Mesodermal cell (in vitro differentiated cells): ENCODE measurements around the gene CBLN1.

Experiments
- H3K27ac ChIP-seq: 2 replicates; pipeline ENCODE4 v1.7.0; 2013; ENCODE audit warnings: mild to moderate bottlenecking, low read depth, low read length, moderate library complexity; ENCODE audit not compliant: severe bottlenecking
- H3K36me3 ChIP-seq: 2 replicates; pipeline ENCODE4 v1.7.1; 2013; ENCODE audit warnings: mild to moderate bottlenecking, low read length, moderate library complexity; ENCODE audit not compliant: control insufficient read depth, insufficient read depth
- H3K4me1 ChIP-seq: one replicate; pipeline ENCODE4 v1.7.1; 2013; ENCODE audit warnings: mild to moderate bottlenecking, low read length; ENCODE audit not compliant: insufficient read depth, control insufficient read depth, poor library complexity, severe bottlenecking
- H3K4me3 ChIP-seq: 2 replicates; pipeline ENCODE4 v1.7.0; 2013; ENCODE audit warnings: low read length, control low read depth, mild to moderate bottlenecking; ENCODE audit not compliant: insufficient read depth, poor library complexity, severe bottlenecking; ENCODE audit errors: extremely low read depth
- H3K9me3 ChIP-seq: 2 replicates; pipeline ENCODE4 v1.7.1; 2013; ENCODE audit warnings: mild to moderate bottlenecking, low read length, moderate library complexity; ENCODE audit not compliant: control insufficient read depth
- WGBS, 2 experiments: methylation state at CpG; one replicate each; pipeline ENCODE4 v1.1.5; 2013; ENCODE audit warnings: missing lambda C conversion rate in 2 of 2; ENCODE audit not compliant: insufficient coverage in 2 of 2; 5-methylcytosine and 5-hydroxymethylcytosine counted together

CBLN1 gene

DNA sequence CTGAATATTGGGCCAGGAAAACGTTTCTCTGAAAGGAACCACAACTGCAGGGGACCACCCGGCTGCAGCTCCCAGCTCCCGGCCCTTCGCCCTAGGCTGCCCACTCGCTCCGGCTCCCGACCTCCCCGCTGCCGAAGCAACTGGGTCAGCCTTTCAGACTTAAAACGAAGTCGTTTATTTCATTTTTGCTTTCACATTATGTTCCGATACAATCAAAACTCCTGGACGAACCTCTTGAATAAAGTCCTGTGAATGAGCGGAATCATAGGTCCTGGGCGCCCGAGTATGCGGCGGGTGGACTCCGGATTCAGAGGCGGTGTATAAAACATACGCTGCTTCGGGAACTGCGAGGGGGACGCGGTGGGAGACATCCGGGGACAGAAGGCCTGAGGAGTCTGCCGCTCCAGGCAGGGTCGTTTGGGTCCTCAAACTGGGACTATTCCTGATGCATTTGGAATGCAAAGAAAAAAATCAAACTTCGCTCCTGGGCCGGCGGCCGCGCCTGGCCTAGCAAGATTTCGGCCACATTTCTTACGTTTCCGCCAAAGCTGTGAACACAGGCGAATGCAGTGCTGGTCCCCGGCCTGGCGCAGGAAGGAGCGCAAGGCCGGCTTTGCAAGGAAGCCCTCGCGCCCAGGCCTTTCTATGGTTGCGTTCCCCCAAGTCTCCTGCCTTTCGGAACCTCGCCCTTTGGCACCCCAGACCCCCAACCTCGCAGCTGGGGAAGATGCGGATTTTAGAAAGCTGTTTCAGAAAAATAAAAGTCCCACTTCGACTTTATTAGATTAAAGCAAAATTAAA is 3.7 kb downstream of the CBLN1 start:
- H3K9me3 ChIP-seq = no peaks in the 10 kb centered on the region
- peaks cover 17% of the 10 kb centered on the region for H3K4me1 ChIP-seq
- H3K27ac ChIP-seq = no peak overlapping the region
- H3K4me3 ChIP-seq = no peak overlapping the region
- WGBS, 2 experiments = 32 to 35% methylated on average over 46 to 47 of the region's 49 CpGs
- H3K36me3 ChIP-seq = no peaks in the 10 kb centered on the region

DNA sequence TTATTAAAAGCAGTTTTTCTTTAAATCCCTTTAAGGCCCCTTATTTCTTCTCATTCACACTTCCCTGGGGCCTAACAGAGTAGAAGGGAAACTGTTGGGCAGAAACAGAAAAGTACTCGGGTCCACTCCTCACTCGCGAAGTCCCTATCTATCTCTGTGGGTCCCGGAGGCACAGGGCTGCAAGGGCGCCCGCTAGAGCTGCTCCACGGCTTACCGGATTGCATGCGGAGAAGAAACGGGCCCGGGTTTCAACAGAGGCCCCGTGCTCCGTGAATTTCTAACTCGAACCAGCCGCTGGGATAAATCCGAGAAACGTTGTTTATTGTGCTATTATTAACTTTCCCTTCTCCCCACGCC is 4.3 kb downstream of the CBLN1 start:
- no peak overlapping the region for H3K4me3 ChIP-seq
- H3K36me3 ChIP-seq = no peaks in the 10 kb centered on the region
- no peak overlapping the region for H3K27ac ChIP-seq
- H3K4me1 ChIP-seq = peaks cover 17% of the 10 kb centered on the region
- no peaks in the 10 kb centered on the region for H3K9me3 ChIP-seq
- WGBS, 2 experiments = 25 to 46% methylated on average over 12 of the region's 18 CpGs

DNA sequence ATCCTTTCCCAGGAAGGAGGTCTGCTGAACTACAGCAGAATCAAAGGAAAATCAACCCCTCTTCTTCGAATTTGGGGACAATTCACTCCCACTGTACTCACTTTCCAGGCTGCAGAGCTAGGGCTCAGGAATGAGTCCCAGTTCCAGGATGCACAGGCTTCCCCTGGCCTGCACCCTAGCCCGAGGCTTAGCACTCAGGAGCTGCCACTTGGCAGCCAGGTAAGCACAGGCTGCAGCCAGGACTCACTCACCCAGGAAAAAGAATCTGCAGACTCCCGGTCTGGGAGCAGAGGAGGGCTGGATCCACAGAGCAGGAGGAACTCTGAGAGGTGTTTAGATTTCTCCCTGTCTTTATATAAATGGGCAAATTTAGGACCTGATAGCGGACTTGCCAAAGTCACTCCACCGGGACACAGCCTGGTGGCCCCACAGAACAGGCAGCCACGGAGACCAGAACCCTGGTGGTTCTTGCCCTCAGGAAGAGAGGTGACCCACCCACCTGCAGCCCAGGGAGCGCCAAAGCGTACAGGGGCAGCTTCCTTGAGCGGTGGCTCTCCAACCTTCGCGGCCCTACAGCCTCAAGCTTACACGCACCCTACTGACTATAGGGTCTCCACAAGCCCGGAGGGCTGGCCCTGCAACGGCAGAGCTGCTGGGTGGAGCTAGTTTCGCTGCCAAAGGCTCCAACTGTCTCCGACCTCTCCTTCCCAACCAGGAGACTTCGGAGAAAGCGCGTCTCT is 4.8 kb downstream of the CBLN1 start:
- Histone ChIP-seq H3K4me1 (peaks cover 17% of the 10 kb centered on the region), H3K9me3 (no peaks in the 10 kb centered on the region), H3K27ac (no peak overlapping the region), H3K4me3 (no peak overlapping the region), H3K36me3 (no peaks in the 10 kb centered on the region)
- WGBS, 2 experiments = 38 to 42% methylated on average over 8 to 15 of the region's 19 CpGs

DNA sequence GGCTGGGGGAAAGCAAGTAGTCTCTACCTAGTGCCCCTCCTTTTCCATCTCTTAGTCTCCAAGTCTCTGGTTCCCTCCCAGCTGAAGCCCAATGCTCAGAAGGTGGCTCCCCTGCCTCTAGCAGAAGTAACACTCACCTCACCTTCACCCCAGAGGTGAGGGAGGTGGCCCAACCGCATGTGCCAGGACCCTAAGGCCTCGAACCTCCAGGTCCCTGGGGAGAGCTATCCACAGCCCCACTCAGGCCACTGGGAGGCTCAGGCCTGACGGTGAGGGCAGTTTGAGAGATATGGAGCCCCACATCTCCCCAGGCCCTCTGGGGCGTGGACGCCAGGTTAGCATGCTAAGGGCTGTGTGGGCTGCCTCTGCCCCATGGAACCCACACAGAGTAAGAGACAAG is 5.8 kb downstream of the CBLN1 start:
- H3K27ac ChIP-seq = no peak overlapping the region
- no CpG with 5 or more reads among the region's 5 CpGs for WGBS, 2 experiments
- no peaks in the 10 kb centered on the region for H3K9me3 ChIP-seq
- H3K36me3 ChIP-seq = no peaks in the 10 kb centered on the region
- peaks cover 17% of the 10 kb centered on the region for H3K4me1 ChIP-seq
- no peak overlapping the region for H3K4me3 ChIP-seq

DNA sequence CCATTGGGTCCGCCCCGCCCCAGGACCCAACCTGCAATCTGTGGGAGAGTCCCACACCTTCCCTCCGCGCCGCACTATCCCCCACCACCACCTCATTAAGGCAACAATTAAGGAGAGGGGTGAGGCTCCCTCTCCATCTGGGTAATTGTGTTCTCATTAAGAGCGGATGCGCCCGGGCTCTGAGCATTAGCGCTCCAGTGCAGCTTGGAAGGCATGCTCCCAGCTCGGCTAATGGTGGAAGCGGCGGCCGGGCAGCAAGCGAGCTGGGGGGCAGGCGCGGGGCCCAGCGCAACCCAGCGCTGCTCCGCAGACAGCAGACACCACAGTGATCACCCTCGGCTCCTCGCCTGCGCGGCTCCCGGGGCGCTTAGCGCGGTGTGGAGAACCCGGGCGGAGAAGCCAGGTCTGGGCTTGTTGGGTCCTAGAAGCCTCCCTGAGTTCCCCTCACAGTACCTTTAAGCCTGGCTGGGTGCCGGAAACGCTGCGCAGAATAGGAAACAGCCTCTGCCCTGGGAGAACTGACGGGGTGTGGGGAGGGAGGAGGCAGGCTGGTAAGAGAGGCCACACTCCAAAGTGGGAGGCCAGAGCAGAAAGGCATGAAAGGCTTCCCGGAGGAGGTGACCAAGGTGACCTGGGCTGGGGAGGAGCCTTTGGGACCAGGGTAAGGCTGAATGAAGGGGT is 6.4 kb downstream of the CBLN1 start:
- WGBS, 2 experiments = 3 to 4% methylated on average over 19 to 23 of the region's 34 CpGs
- H3K36me3 ChIP-seq = no peaks in the 10 kb centered on the region
- H3K27ac ChIP-seq = no peak overlapping the region
- no peak overlapping the region for H3K4me3 ChIP-seq
- peaks cover 15% of the 10 kb centered on the region for H3K4me1 ChIP-seq
- H3K9me3 ChIP-seq = no peaks in the 10 kb centered on the region

DNA sequence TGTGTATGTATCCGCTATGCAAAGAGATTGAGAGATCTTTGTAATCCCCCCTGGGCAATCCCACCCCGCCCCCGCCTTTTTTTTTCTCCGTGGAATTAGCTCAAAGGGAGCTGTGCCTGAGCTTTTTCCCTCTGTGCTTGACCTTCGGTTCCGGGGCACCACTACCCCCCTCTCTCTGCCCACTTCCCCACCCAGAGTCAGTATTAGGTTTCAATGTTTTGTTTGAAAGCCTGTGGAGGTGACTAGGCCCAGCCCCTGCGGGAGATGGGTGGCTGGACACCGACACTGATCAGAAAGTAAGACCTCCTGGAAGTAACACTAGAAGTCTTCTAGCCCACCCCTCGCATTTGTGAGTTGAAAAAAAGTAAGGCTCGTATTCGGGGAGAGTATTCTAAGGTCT is 7.0 kb downstream of the CBLN1 start:
- Histone ChIP-seq H3K4me1 (peaks cover 10% of the 10 kb centered on the region), H3K27ac (no peak overlapping the region), H3K36me3 (no peaks in the 10 kb centered on the region), H3K4me3 (no peak overlapping the region), H3K9me3 (no peaks in the 10 kb centered on the region)
- 0 to 12% methylated on average over 1 to 3 of the region's 11 CpGs for WGBS, 2 experiments

DNA sequence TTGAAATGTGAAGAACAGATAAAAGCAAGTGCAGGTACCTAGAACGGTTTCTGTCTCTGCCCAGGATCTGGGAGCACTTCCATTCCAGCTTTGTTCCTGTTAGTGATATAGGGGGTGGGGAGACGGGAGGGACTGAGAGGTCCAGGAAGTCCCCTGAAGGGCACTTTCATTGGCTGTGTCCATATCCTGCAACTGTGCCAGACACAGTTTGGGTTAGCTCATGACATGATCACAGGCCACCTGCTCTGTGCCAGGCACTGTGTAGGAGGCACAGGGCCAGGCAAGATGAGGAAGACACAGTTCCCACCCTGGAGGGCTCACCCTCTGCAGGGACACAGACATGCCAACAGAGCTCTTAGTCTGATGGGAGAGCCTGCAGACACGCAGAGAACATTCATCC is 7.9 kb downstream of the CBLN1 start:
- no peaks in the 10 kb centered on the region for H3K9me3 ChIP-seq
- no peaks in the 10 kb centered on the region for H3K36me3 ChIP-seq
- 74 to 80% methylated on average over 2 to 3 of the region's 3 CpGs for WGBS, 2 experiments
- no peak overlapping the region for H3K27ac ChIP-seq
- H3K4me1 ChIP-seq = peaks cover 7% of the 10 kb centered on the region
- H3K4me3 ChIP-seq = no peak overlapping the region

DNA sequence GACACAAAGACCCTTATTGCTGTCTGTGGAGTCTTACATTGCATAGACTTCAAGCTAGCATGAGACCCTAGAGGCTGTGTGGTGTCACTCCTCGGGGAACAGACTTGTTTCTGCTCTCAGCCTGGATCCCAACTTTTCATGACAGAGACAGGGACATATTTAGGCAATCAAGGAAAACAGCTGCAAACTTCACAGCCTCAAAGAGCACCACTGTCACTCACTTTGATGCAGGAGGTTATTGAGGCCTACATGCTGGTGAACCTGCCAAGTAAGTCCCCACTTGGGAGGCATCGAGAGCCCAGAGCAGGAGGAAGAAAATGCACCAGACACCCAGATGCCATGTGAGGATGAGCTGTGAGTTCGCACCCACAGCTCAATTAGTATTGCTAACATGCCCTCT is 10.3 kb downstream of the CBLN1 start:
- Histone ChIP-seq H3K4me1 (peaks cover 2% of the 10 kb centered on the region), H3K4me3 (no peak overlapping the region), H3K27ac (no peak overlapping the region), H3K36me3 (no peaks in the 10 kb centered on the region), H3K9me3 (no peaks in the 10 kb centered on the region)
- WGBS, 2 experiments = 74 to 78% methylated on average over 2 to 3 of the region's 3 CpGs

DNA sequence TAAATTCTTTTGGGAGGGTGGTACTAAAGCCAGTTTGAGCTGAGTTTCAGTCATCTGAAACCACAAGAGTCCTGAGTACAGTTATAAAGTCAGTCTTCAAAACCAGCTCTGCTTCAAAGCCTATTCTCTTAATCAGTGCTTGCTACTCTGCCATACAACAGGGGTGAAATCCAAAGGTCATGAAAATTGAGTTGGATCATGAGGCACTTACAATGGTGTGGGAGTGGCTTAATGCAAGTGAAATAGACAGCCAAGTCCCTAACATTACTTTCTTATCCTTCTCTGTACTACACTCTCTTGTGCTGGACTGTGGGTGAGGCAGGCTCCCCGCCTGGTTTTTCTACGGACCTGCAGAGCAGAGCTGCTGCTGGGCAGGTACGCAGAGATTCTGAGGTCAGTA is 12.4 kb downstream of the CBLN1 start:
- H3K27ac ChIP-seq = no peak overlapping the region
- no peaks in the 10 kb centered on the region for H3K36me3 ChIP-seq
- no peak overlapping the region for H3K4me3 ChIP-seq
- H3K9me3 ChIP-seq = no peaks in the 10 kb centered on the region
- WGBS, 2 experiments = 100% methylated on average over 2 of the region's 3 CpGs; no CpG with 5 or more reads in 1 of the 2 experiments
- H3K4me1 ChIP-seq = no peaks in the 10 kb centered on the region

DNA sequence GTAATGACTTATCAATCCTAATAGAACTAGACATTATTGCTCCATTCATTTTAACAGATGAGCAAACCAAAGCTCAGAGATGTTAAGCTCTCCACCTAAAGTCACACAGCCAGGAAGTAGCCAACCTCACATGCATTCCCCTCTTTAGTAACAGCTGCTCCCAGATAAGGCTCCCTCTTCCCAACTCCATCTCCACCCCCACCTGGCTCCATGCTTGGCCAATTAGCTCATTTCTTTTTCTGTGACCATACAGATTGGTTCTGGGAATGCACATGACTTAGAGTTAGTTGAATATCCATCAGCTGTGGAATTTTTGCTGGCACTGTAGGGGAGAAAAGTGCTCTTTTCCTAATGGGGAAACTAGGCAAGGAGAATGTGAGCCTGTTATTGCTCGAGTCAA is 13.0 kb downstream of the CBLN1 start:
- Histone ChIP-seq H3K36me3 (no peaks in the 10 kb centered on the region), H3K27ac (no peak overlapping the region), H3K9me3 (no peaks in the 10 kb centered on the region), H3K4me1 (no peaks in the 10 kb centered on the region), H3K4me3 (no peak overlapping the region)
- 80 to 100% methylated on average over 1 of the region's 1 CpG for WGBS, 2 experiments
